ENCODE measurements around the gene TCF7L2. TPM values are rescaled to one million over a fixed set of nuclear protein-coding genes. Genes with fewer than 3 reads are reported as not detected.
A peak's percentile ranks its signal among the peaks of the same experiment; 100 is the strongest.

Gene TCF7L2
- total RNA-seq, 1 donor from 2014 or later, result 76.4 TPM

- no peak overlapping the region for H3K27ac Mint-ChIP-seq
- no peak overlapping the region for H3K4me3 Mint-ChIP-seq
- TF ChIP-seq CTCF (IDR thresholded peaks at IDR 0.05; ENCODE audit: unreplicated experiment), result no peak
- H3K27me3 Mint-ChIP-seq (ENCODE audit: low read depth), result no peaks in the 10 kb centered on the region
- H3K4me1 Mint-ChIP-seq, result peaks cover 19% of the 10 kb centered on the region
- no peaks in the 10 kb centered on the region for H3K9me3 Mint-ChIP-seq
- H3K36me3 Mint-ChIP-seq, result peaks cover 8% of the 10 kb centered on the region
- DNase-seq (ENCODE audit: low spot score in 2 of 2, unreplicated experiment in 2 of 2), result no peak
Measured at GRCh38 chr10:113033991-113034390, 83.9 kb downstream of the TCF7L2 start.

- Mint-ChIP-seq H3K9me3 (no peaks in the 10 kb centered on the region), H3K27me3 (ENCODE audit: low read depth) (no peaks in the 10 kb centered on the region), H3K36me3 (peaks cover 2% of the 10 kb centered on the region), H3K4me1 (peaks cover 15% of the 10 kb centered on the region), H3K4me3 (no peak overlapping the region), H3K27ac (peak overlapping the region; percentile 67)
- TF ChIP-seq CTCF (IDR thresholded peaks at IDR 0.05; ENCODE audit: unreplicated experiment), result no peak
- DNase-seq (ENCODE audit: low spot score in 2 of 2, unreplicated experiment in 2 of 2), result no peak
Measured at GRCh38 chr10:113035732-113036312, 85.8 kb downstream of the TCF7L2 start.

- no peak overlapping the region for H3K27ac Mint-ChIP-seq
- TF ChIP-seq CTCF (IDR thresholded peaks at IDR 0.05; ENCODE audit: unreplicated experiment), result no peak
- no peaks in the 10 kb centered on the region for H3K27me3 Mint-ChIP-seq (ENCODE audit: low read depth)
- peaks cover 15% of the 10 kb centered on the region for H3K4me1 Mint-ChIP-seq
- no peak overlapping the region for H3K4me3 Mint-ChIP-seq
- H3K9me3 Mint-ChIP-seq, result no peaks in the 10 kb centered on the region
- peaks cover 2% of the 10 kb centered on the region for H3K36me3 Mint-ChIP-seq
- no peak for DNase-seq (ENCODE audit: low spot score in 2 of 2, unreplicated experiment in 2 of 2)
Measured at GRCh38 chr10:113036619-113037018, 86.6 kb downstream of the TCF7L2 start.

- Mint-ChIP-seq H3K4me1 (peaks cover 15% of the 10 kb centered on the region), H3K9me3 (no peaks in the 10 kb centered on the region), H3K4me3 (no peak overlapping the region), H3K27ac (no peak overlapping the region), H3K36me3 (peaks cover 3% of the 10 kb centered on the region), H3K27me3 (ENCODE audit: low read depth) (no peaks in the 10 kb centered on the region)
- no peak for DNase-seq (ENCODE audit: low spot score in 2 of 2, unreplicated experiment in 2 of 2)
- no peak for TF ChIP-seq CTCF (IDR thresholded peaks at IDR 0.05; ENCODE audit: unreplicated experiment)
Measured at GRCh38 chr10:113037218-113037617, 87.2 kb downstream of the TCF7L2 start.

GRCh38 chr10:113038183-113038582 is 88.1 kb downstream of the TCF7L2 start:
- no peak for DNase-seq (ENCODE audit: low spot score in 2 of 2, unreplicated experiment in 2 of 2)
- no peak for TF ChIP-seq CTCF (IDR thresholded peaks at IDR 0.05; ENCODE audit: unreplicated experiment)
- Mint-ChIP-seq H3K27me3 (ENCODE audit: low read depth) (no peaks in the 10 kb centered on the region), H3K4me3 (no peak overlapping the region), H3K9me3 (no peaks in the 10 kb centered on the region), H3K4me1 (peaks cover 15% of the 10 kb centered on the region), H3K27ac (no peak overlapping the region), H3K36me3 (peaks cover 11% of the 10 kb centered on the region)

- H3K9me3 Mint-ChIP-seq, result no peaks in the 10 kb centered on the region
- peaks cover 16% of the 10 kb centered on the region for H3K36me3 Mint-ChIP-seq
- no peak overlapping the region for H3K27ac Mint-ChIP-seq
- H3K4me1 Mint-ChIP-seq, result peaks cover 15% of the 10 kb centered on the region
- no peak for TF ChIP-seq CTCF (IDR thresholded peaks at IDR 0.05; ENCODE audit: unreplicated experiment)
- no peak for DNase-seq (ENCODE audit: low spot score in 2 of 2, unreplicated experiment in 2 of 2)
- no peak overlapping the region for H3K4me3 Mint-ChIP-seq
- no peaks in the 10 kb centered on the region for H3K27me3 Mint-ChIP-seq (ENCODE audit: low read depth)
Measured at GRCh38 chr10:113038985-113039384, 88.9 kb downstream of the TCF7L2 start.

All from mesothelial cell of epicardium (in vitro differentiated cells).